ENCODE results near the gene RNF217. TPM values are rescaled to one million over a fixed set of nuclear protein-coding genes. Genes with fewer than 3 reads are reported as not detected.
"Not testable (repeated sequence)": the region's sequence is repeated elsewhere in the genome, so short reads cannot be mapped to it uniquely, and the experiment has no call there.

Gene RNF217
- total RNA-seq, 2 donors from 2014 or later = 24.0 to 28.1 TPM

GRCh38 chr6:125123051-125123450 is 160.8 kb downstream of the RNF217 start:
- 86 to 100% methylated on average over 1 to 3 of the region's 3 CpGs for WGBS, 2 experiments (ENCODE audit: insufficient coverage in 1 of 2, insufficient read length in 1 of 2)
- H3K9me3 Mint-ChIP-seq = peaks cover 33% of the 10 kb centered on the region

GRCh38 chr6:125123468-125124048 is 161.3 kb downstream of the RNF217 start:
- 94 to 98% methylated on average over 5 to 8 of the region's 8 CpGs for WGBS, 2 experiments (ENCODE audit: insufficient coverage in 1 of 2, insufficient read length in 1 of 2)
- H3K27me3 Mint-ChIP-seq (ENCODE audit: insufficient read depth) = no peaks in the 10 kb centered on the region
- no peaks in the 10 kb centered on the region for H3K27me3 ChIP-seq (ENCODE audit: control insufficient read depth, insufficient read depth, low read length, poor library complexity, severe bottlenecking)

More at GRCh38 chr6:125123051-125123450, 160.8 kb downstream of the RNF217 start:
- no peak overlapping the region for H3K9ac ChIP-seq (ENCODE audit: extremely low read depth, low read length, poor library complexity, severe bottlenecking)
- H3K4me3 ChIP-seq (ENCODE audit: low read length) = no peak overlapping the region
- peaks cover 11% of the 10 kb centered on the region for H3K9me3 ChIP-seq (ENCODE audit: control insufficient read depth, low read length)
- H3K27ac ChIP-seq (ENCODE audit: low read depth, low read length) = no peak overlapping the region
- Mint-ChIP-seq H3K36me3 (ENCODE audit: low read depth) (peaks cover 5% of the 10 kb centered on the region), H3K27ac (no peak overlapping the region), H3K4me1 (peaks cover 5% of the 10 kb centered on the region), H3K27me3 (ENCODE audit: insufficient read depth) (no peaks in the 10 kb centered on the region), H3K4me3 (no peak overlapping the region)
- no peaks in the 10 kb centered on the region for H3K36me3 ChIP-seq (ENCODE audit: control insufficient read depth, insufficient read depth, low read length)
- no peaks in the 10 kb centered on the region for H3K4me1 ChIP-seq (ENCODE audit: control insufficient read depth, insufficient read depth, low read length)
- no peak for TF ChIP-seq CTCF (conservative IDR thresholded peaks at IDR 0.05)
- H3K27me3 ChIP-seq (ENCODE audit: control insufficient read depth, insufficient read depth, low read length, poor library complexity, severe bottlenecking) = no peaks in the 10 kb centered on the region
- no peak for DNase-seq

GRCh38 chr6:125124049-125124669 is 161.9 kb downstream of the RNF217 start:
- Histone ChIP-seq H3K9me3 (ENCODE audit: control insufficient read depth, low read length) (peaks cover 11% of the 10 kb centered on the region), H3K27me3 (ENCODE audit: control insufficient read depth, insufficient read depth, low read length, poor library complexity, severe bottlenecking) (no peaks in the 10 kb centered on the region), H3K36me3 (ENCODE audit: control insufficient read depth, insufficient read depth, low read length) (no peaks in the 10 kb centered on the region), H3K27ac (ENCODE audit: low read depth, low read length) (no peak overlapping the region), H3K4me1 (ENCODE audit: control insufficient read depth, insufficient read depth, low read length) (no peaks in the 10 kb centered on the region), H3K9ac (ENCODE audit: extremely low read depth, low read length, poor library complexity, severe bottlenecking) (no peak overlapping the region), H3K4me3 (ENCODE audit: low read length) (no peak overlapping the region)
- H3K9me3 Mint-ChIP-seq = peaks cover 33% of the 10 kb centered on the region
- WGBS, 2 experiments (ENCODE audit: insufficient coverage in 1 of 2, insufficient read length in 1 of 2) = 92 to 95% methylated on average over 4 to 6 of the region's 6 CpGs
- H3K4me3 Mint-ChIP-seq = no peak overlapping the region
- no peak for DNase-seq
- H3K27ac Mint-ChIP-seq = no peak overlapping the region
- H3K4me1 Mint-ChIP-seq = peaks cover 5% of the 10 kb centered on the region
- peaks cover 5% of the 10 kb centered on the region for H3K36me3 Mint-ChIP-seq (ENCODE audit: low read depth)
- H3K27me3 Mint-ChIP-seq (ENCODE audit: insufficient read depth) = no peaks in the 10 kb centered on the region
- no peak for TF ChIP-seq CTCF (conservative IDR thresholded peaks at IDR 0.05)

More at GRCh38 chr6:125123468-125124048, 161.3 kb downstream of the RNF217 start:
- Mint-ChIP-seq H3K9me3 (peaks cover 33% of the 10 kb centered on the region), H3K4me1 (peaks cover 5% of the 10 kb centered on the region), H3K4me3 (no peak overlapping the region), H3K36me3 (ENCODE audit: low read depth) (peaks cover 5% of the 10 kb centered on the region), H3K27ac (no peak overlapping the region)
- DNase-seq = no peak
- Histone ChIP-seq H3K4me1 (ENCODE audit: control insufficient read depth, insufficient read depth, low read length) (no peaks in the 10 kb centered on the region), H3K4me3 (ENCODE audit: low read length) (no peak overlapping the region), H3K36me3 (ENCODE audit: control insufficient read depth, insufficient read depth, low read length) (no peaks in the 10 kb centered on the region), H3K9ac (ENCODE audit: extremely low read depth, low read length, poor library complexity, severe bottlenecking) (no peak overlapping the region), H3K9me3 (ENCODE audit: control insufficient read depth, low read length) (peaks cover 11% of the 10 kb centered on the region), H3K27ac (ENCODE audit: low read depth, low read length) (no peak overlapping the region)
- no peak for TF ChIP-seq CTCF (conservative IDR thresholded peaks at IDR 0.05)

GRCh38 chr6:125125856-125126255 is 163.6 kb downstream of the RNF217 start:
- H3K4me3 ChIP-seq (ENCODE audit: low read length); H3K27ac Mint-ChIP-seq; H3K4me1 ChIP-seq (ENCODE audit: control insufficient read depth, insufficient read depth, low read length); H3K4me3 Mint-ChIP-seq; H3K27ac ChIP-seq (ENCODE audit: low read depth, low read length); H3K36me3 Mint-ChIP-seq (ENCODE audit: low read depth); H3K27me3 Mint-ChIP-seq (ENCODE audit: insufficient read depth); DNase-seq; H3K27me3 ChIP-seq (ENCODE audit: control insufficient read depth, insufficient read depth, low read length, poor library complexity, severe bottlenecking); H3K9ac ChIP-seq (ENCODE audit: extremely low read depth, low read length, poor library complexity, severe bottlenecking); H3K36me3 ChIP-seq (ENCODE audit: control insufficient read depth, insufficient read depth, low read length); H3K4me1 Mint-ChIP-seq: not testable (repeated sequence)
- H3K9me3 Mint-ChIP-seq = peaks cover 33% of the 10 kb centered on the region
- 93 to 97% methylated on average over 3 to 23 of the region's 23 CpGs for whole genome bisulfite sequencing, 2 experiments (ENCODE audit: insufficient coverage in 1 of 2, insufficient read length in 1 of 2)
- H3K9me3 ChIP-seq (ENCODE audit: control insufficient read depth, low read length) = peaks cover 11% of the 10 kb centered on the region
